ENCODE measurements around the gene ANKRD1. TPM values are rescaled to one million over a fixed set of nuclear protein-coding genes. Genes with fewer than 3 reads are reported as not detected.
A peak's percentile ranks its signal among the peaks of the same experiment; 100 is the strongest.

ANKRD1 gene
- total RNA-seq, 1 donor from 2014 or later, result 123 TPM

DNA sequence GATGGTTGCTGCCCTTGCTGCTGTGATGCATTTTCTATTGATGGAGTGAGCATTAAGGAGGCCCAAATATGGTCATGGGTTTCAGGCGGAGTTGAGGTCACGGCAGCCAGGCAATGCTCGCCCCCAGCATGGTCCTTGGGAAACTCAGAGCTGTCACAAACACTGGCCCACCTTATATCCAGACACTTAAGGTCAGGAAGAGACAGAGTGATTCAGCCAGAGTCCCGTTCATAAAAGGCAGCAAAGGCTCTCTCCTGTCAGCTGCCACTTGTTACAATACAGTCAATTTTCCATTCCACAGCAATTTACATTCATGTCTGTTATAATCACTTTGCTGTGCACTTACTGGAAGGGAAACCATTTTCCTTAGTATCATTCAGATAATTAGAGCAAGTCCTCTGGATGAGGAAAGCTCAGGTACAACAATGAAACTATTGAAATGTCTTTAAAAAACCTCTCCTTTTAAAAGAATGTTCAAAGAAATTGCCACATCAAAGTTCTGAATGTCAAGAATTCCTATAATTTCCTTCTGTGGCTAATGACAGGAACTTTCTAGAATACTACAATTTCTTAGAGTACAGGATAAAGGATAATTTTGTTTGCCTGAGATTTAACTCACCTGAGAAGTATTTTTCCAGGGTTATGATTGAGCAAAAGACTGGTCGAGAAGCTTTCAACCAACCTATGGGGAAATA, 14.8 kb upstream of the ANKRD1 start:
- DNase-seq, result no peak

DNA sequence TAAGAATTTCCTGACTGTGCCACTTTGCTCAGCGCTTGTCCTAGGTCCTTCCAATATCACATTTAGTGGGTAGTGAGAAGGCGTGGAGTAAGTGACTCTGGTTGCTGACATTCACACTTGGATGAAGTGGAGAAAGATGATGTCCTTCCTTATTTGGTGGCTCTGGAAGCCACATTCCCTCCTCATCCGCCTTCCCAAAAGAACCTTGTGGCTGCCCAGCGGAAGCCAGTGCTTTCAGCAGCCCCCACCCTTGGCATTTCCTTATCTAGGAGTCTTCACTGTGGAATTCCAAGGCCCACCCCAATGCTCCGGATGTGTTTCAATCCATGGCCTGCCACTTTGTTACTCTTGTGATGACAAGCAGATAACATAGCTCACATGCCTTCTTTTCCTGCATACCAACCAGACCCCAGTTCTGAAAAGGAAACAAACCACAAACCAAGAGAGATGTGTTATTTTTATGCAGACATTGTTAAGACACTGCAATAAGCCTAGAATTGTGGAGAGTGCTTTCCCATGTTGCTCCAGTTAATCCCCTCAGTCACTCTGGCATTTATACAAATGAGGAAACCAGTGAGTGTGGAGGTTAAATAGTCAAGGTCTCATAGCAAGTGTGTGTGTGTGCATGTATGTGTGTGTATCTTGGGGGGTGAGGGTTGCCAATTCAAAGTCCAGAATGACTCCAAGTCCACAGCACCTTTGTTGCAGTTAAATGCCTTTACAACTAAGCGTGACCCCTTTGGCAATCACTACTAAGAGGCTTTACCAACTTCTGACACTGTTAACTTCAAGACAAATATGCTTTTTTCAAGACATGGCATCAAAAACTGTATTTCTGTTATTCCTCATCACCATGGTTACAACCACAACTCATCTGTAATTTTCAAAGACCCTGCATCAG, 10.3 kb upstream of the ANKRD1 start:
- DNase-seq, result peak; percentile 73

DNA sequence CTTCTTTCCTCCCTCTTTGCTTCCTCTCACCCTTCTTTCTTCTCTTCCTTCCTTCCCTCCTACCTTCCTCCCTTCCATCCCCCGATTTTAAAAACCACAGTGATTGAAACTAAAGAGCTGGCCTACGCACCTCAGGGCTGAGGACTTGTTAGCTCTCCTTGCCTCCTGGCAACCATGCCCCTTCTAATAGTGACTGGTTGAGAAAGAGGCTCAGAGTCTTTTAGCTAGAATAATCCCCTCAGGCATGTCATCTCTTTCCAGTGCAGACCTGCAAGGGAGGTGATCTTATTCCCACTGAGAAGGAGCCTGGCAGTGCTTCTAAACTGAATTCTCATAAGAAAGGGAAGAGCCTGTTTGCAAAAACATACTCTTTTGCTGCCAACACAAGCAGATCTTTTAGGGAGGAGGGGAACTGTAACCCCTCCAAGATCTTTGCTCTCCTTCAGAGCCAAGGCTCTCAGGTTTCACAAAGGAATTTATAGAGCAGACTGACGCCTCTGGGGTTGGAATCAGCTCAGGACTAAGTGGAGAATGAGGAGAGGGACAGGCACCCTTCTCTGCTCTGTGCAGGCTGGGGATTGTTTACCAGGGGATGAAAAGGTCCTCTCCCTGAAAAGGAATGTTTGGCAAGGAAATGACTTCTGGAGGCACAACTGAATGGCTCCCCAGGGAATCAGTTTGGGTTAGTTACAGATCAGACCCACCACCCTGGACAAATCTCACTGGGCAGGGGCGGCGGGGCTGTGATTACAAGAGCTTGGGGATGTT, 9.4 kb upstream of the ANKRD1 start:
- peak; percentile 88 for DNase-seq

DNA sequence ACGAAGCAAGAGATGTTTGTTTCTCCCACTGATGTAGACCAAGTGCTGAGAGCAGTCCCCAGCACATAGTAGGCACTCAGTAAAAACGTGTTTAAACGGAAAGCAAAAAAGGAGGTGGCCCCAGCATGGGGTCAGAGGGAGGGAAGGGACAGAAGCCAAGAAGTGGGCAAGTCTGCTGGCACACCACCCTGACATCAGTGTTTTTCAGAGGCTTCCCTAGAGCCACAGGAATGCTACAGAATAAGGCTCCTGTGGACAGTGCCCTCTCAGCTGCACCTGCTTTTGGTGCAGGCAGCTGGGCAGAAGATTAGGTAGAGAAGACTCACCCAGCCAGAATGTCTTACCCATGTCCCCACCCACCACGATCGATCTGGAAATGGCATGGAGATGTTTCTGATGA, 8.3 kb upstream of the ANKRD1 start:
- no peak for DNase-seq

DNA sequence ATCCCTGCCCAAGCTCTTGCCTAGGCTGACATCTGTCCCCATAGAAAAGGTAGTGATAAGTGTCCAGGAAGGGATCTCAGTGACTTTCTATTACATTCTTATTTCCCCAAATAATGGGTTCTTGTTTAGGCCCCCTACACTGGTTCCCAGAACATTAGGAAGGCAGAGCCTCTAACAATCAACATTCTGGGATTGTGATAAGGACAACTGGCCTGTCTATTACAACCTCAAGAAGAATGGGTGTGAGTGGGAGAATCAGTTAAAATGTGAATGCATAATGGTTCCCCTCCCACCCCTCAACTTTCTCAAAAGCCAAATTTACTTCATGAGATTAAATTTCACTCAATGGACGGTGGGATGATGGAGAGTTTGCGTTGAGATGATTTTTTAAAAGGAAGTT, 6.4 kb upstream of the ANKRD1 start:
- DNase-seq, result no peak

DNA sequence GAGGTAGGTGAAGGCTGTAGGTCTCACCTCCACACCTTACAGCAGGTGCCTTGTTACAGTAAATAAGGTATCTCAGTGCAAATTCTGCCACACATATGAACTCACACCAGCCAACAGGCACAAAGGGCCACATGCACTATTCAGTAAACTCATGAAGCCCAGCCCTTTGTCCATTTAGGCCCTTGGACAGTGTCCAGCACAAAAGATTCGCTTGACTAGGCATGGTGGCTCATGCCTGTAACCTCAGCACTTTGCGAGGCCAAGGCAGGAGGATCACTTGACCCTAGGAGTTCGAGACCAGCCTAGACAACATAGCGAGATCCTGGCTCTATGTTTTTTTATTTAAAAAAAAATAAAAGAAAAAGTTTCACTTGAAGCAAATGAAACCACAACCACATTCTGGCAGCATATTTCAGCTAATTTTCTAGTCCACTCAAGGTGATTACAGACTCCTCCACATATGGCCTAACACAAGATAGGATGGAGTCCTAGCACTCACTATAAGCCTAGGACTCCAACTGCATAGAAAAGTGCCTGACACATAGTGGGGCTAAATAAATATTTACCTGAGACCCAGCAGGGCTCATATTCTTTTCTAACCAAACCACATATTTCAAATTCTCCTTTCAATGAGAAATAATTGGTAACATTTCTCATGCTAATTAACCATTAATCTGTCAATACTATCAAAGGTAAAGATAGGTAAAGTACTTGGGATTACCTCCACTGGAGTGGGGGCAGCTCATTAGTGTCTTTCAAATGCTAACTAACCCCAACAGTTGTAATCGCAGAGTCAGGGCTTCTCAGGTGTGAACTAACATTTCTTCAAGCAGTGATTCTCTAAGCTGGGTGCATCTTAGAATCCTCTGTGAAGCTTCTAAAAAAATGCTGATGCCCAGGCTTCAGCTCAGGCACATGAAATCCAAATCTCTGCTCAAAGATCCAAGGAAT, 4.5 kb upstream of the ANKRD1 start:
- DNase-seq, result no peak

DNA sequence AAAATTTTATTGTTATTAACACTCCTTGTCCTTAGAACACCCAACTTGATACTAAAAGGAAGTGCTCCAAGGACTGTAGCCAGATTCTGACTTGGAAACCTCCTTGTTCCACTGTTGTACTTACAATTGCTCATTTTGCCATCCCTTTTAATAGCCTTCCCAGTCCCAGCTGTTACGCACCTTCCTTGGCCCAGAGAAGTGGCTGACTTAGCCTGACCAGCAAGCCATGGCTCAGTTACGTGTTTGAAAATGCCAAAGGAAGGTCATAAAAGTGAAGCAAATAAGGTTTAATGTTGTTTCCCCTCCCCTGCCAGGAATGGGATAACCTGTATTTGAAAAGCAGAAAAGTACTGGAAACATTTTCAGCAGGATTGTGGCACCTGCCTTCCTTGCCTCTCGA, 3.7 kb upstream of the ANKRD1 start:
- no peak for DNase-seq

DNA sequence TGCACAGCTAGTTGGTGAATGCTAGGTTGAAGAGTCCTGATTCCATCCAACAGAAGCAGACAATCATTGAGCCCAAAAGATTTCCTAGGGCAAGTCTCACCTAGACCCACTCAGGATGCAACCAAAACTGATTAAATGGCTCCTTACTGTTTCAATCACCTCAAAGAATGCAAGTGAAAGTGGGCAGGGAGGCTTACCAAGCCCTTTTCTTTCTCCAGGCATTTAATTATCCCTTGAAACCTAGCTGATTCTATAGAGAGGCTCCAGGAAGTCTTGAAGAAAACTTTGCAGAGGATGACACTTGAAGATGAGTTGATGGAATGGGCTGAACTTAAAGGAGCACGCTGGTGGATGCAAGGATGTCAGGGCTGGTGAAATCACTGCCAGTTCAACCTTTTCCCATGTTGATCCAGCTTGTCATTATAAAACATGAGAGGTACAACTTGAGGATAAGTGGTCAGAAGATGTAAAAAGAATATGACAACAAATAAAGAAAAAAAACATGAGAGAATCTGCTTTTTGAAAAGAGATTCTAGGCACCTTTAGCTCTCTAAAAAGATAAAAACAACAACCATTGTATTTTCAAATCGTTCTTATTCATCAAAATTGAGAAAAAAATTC, 2.3 kb upstream of the ANKRD1 start:
- DNase-seq, result no peak

DNA sequence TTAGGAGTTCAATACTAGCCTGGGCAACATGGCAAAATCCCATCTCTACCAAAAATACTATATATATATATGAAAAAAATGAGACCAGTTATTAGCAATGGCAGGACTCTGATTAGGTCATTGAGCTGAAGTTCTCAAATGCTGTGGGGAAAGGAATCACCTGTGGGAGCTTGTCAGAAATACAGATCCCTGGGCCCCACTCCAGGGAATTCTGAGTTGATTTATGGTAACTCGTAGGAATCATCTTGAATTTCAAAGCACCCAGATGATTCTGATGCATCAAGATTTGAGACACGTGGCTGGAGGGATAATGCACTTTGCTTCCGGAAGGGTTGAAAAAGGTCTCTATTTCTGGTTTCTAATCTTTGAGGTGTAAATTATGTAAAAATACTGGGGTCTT, 1.0 kb upstream of the ANKRD1 start:
- DNase-seq, result no peak

DNA sequence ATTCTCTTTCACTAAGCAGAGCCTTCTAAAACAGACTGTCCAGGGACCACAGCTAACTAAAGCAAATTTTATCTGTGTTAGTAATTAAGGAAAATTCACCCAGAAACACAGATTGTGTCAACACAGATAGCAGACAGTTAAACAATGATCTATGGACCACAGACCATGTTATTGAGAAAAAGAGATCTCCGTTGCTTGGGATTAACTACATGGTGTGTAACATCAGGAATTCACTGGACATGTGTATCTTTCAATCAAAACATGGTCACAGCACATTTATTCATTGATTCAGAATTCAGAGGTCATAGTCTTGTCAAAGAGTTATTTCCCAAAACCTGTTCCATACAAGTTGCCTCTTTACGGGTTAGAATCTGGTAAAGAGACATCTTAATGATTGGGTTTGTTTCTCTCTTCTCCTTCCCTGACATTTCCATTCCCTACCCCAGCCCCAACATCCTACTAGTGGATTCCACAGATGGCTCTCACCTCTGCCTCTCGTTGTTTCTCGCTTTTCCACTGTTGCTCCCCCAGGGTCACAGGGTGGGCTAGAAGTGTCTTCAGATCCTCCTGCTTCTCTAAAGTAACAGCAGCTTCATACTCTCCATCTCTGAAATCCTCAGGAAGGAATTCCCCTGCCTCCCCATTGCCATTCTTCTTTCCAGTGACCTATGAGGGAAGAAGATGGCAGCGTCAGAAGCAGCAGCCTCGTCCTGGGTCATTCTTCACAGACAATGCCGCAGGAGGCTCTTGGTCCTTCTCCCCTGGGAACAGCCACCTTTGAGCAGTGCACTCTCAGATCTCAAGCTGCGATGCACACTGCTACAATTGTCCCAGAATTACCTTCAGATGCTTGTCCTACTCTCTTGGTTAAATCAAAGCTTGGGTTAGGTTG, 958 bp downstream of the ANKRD1 start:
- no peak for DNase-seq

DNA sequence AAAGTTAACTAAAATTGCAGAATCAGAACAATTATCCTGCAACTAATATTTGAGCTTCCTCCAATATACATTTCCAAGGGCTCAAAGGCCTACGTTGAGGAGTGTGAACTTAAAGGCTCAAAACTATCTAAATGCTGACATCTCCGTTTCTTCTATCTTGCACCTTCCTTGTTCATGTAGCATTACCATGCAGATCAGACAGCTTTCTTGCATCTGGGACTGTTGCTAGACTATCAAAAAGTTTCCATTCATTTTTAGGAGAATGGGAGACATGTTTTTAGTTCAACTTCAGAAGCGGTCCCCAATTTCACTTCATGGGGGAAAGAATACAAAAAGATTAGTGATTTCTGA, 2.9 kb downstream of the ANKRD1 start:
- no peak for DNase-seq

DNA sequence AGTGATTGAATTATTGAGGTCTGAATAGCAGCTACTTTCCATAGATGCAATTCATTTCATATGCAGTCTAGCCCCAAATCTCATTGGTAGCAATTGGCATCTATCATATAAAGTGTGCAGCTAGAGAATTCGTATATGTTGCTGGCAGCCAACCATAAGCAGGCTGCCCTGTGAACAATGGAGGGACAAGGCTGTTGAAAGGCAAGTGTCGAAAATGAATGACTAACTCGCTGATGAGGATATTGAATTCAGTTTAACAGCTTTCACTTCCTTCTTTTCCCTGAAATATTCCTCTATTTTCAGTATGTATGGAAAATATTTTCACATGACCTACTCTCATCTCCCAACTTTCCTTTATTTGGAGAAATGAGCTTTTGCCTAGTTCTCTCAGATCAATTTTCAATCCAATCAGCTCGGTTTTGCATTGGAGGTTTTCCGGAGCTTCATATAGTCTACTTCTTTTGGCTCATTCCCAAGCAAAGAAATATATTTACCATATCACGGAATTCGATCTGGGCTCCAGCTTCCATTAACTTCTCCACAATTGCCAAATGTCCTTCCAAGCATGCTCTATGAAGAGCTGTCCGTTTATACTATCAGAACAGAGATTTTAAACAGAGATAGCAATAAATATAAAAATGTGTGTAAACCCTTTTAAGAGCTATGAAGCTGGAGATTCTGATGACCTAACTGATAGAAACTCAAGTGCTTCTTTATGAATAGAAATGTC, 3.5 kb downstream of the ANKRD1 start:
- no peak for DNase-seq

DNA sequence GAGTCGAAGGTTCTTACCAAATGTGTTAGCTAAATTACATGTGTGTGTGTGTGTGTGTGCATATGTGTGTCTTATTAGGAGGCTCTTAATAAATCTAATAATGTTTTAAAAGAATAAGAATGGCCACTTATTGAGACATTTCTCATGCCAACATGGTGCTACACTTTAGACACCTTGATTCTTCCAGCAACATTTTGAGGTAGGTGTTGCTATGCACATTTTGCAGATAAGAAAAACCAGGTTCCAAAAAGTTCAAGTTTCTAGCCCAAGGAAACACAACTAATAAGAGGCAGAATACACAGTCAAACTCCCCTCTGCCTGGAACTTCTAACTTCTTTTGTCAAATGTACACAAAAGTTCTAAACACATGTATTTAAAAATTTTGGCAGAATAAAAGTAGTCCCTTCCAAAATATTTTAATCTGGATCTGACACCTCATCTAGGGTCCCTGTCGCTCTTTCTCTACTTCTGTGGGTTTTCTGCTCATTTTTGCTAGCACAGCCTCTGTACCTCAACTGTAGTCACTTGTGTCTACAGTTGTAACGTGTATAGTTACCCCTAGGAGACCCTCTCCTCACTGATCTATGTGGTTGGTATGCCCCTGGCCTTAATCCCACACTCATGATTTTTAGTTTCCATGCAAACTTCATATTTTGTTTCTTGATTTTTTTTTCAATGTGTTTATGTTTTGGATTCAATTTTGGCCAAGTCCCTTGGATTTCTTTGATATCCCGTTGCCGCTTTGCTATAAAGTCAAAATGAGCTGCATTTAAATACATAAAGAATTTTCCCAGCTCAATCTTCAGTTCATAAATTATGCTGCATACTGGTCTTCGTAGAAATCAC, 4.3 kb downstream of the ANKRD1 start:
- no peak for DNase-seq

DNA sequence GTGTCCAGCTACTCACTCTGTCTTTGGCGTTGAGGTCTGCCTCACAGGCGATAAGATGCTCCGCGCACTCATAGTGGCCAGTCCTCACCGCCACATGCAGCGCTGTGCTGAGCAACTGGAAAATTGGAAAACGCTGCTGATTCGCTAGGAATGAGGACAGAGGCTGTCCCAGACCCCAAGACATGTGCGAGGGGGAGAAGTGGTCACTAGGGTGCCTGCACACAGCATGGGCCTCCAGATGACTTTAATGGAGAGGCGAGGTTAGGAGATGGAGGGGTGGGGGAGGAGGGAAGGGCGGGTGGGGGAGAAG, 5.2 kb downstream of the ANKRD1 start:
- DNase-seq, result no peak

DNA sequence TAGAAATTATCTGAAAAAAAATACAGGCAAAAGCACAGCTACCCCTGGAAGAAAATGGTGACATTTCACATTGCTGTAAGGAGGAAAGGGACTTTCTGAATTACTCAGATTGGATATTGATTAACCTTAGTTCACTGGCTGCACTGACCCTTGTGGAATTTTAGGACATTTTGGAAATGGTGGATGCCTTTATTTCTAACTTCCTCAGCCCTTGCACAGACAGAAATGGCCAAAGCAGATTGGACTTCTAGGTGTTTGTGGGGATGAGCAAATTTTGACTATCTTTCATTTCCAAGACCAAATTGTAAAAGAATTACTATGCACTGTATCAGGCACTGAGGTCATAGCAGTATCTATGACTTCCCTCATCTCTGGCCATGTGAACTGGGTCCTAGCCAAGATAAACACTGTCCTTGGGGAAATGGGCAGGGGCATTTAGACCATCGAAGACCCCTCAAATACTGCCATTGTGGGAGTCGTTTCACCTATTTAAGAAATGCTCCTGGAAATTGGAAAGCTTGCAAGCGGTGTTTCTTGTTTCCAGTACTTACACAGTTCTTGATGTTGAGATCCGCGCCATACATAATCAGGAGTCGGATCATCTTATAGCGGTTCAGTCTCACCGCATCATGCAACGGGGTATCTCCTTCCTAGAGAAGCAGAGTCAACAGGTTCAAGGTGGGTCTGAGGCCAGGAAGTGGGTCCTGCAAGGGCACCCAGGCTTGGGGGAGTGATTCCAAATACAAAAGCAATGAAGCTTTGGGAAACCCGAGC, 5.7 kb downstream of the ANKRD1 start:
- no peak for DNase-seq

DNA sequence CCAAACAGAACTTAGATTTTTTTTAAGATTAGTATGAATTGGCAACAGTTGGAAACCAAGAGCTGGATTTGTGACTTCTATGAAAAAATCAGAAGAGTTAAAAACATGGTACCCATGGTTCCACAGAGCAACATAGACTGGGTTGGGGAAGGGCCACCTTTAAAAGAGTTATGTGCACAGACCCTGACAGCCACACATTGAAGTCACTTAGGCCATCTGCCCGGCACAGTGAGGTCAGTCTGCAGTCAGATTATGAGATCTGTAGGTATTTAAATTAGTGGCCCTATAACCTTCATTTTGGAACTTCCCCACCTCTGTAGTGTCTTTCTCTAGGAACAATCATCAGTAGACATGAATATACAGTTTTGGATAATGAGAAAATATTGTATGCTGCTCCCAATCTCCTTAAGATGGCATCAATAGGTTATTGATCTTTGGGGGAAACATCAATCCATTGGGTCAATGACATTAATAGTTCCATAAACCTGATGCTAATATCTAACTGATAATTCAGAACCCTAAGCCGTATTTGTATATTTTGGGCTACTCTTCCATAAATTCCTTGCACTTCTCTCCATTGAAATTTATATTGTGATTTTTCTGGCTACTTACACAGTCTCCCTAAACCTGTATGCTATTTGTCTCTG, 7.0 kb downstream of the ANKRD1 start:
- no peak for DNase-seq

DNA sequence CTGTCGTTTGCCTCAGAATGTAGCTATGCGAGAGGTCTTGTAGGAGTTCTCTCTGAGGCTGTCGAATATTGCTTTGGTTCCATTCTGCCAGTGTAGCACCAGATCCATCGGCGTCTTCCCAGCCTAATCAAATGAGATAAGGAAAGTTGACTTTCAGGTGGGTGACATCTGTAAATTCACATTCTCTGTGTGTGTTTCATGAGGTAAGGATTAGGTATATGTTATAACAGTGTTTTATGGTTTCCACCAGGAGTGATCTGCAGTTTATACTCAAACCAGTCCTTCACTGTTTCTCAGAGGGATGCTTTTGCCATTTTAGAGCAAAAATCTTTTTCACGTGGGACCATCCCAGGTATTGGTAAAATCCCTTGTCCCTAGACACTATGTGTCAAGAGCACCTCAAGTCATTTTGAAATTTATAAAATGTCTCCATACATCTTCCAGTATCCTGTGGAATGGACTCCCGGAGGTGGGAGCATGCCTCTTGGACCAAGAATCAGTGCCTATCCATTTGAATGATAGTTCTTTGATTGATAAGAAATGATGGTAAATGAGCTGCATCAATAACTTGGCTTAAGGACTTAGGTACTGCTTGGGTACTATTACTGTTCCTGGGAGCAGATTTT, 7.9 kb downstream of the ANKRD1 start:
- DNase-seq, result no peak

All from tongue (tissue), 2 donors.